RPMI7951 (cell line): ENCODE results near the gene SPPL3. TPM values are rescaled to one million over a fixed set of nuclear protein-coding genes. Genes with fewer than 3 reads are reported as not detected.

Experiments used
- DNase-seq: peaks from one replicate; pipeline ENCODE4 v3.0.0-alpha.2; 2012; ENCODE audit warnings: low read depth
- total RNA-seq: library from RNA; depleted of rRNA; stranded (reverse); fragments of >200 nt; shearing (Covaris generic); gene quantifications from 2 replicates; pipeline ENCODE4 v1.2.3, GENCODE V29; 2014

Gene SPPL3
- total RNA-seq, 1 experiment from 2014 or later = 8.4 TPM

- DNase-seq = no peak
Measured at GRCh38 chr12:120787889-120788288, 116.3 kb downstream of the SPPL3 start.

- DNase-seq = no peak
Measured at GRCh38 chr12:120784804-120785203, 119.4 kb downstream of the SPPL3 start.

- DNase-seq = peak; percentile 32
Measured at GRCh38 chr12:120783197-120783596, 121.0 kb downstream of the SPPL3 start.

- no peak for DNase-seq
Measured at GRCh38 chr12:120775862-120776552, 128.2 kb downstream of the SPPL3 start.

- DNase-seq = no peak
Measured at GRCh38 chr12:120774169-120774916, 129.8 kb downstream of the SPPL3 start.

- DNase-seq = no peak
Measured at GRCh38 chr12:120771097-120771496, 133.1 kb downstream of the SPPL3 start.

- DNase-seq = no peak
Measured at GRCh38 chr12:120767071-120768024, 136.8 kb downstream of the SPPL3 start.

- DNase-seq = no peak
Measured at GRCh38 chr12:120766566-120766965, 137.6 kb downstream of the SPPL3 start.

GRCh38 chr12:120764816-120765215 is 139.3 kb downstream of the SPPL3 start:
- DNase-seq = no peak

- DNase-seq = no peak
Measured at GRCh38 chr12:120763250-120763649, 140.9 kb downstream of the SPPL3 start.

GRCh38 chr12:120762086-120762485 is 142.1 kb downstream of the SPPL3 start:
- no peak for DNase-seq

GRCh38 chr12:120761519-120761934 is 142.6 kb downstream of the SPPL3 start:
- DNase-seq = no peak

- no peak for DNase-seq
Measured at GRCh38 chr12:120760349-120761254, 143.6 kb downstream of the SPPL3 start.

- DNase-seq = no peak
Measured at GRCh38 chr12:120759591-120760348, 144.4 kb downstream of the SPPL3 start.

GRCh38 chr12:120758798-120759590 is 145.2 kb downstream of the SPPL3 start:
- no peak for DNase-seq

GRCh38 chr12:120757949-120758348 is 146.2 kb downstream of the SPPL3 start:
- no peak for DNase-seq

GRCh38 chr12:120757226-120757742 is 146.9 kb downstream of the SPPL3 start:
- DNase-seq = no peak

GRCh38 chr12:120755269-120755668 is 148.9 kb downstream of the SPPL3 start:
- DNase-seq = no peak

GRCh38 chr12:120754792-120755191 is 149.4 kb downstream of the SPPL3 start:
- DNase-seq = no peak
